ENCODE results near the gene MCOLN1. TPM values are rescaled to one million over a fixed set of nuclear protein-coding genes. Genes with fewer than 3 reads are reported as not detected.

Gene MCOLN1
- 2.9 and 5.5 TPM in 2 replicates for total RNA-seq (2014; rRNA removed; shearing (Covaris generic))

GRCh38 chr19:7522072-7522922 lies at the start of gene MCOLN1:
Gene MCOLN1, plus strand, starts transcription at chr19:7522624. Its CDS starts 127 bp downstream, at chr19:7522751.
- Histone ChIP-seq H3K9me3 (replicated peaks) (no peaks in the 10 kb centered on the region), H3K4me3 (peak within 1 kb of the TSS; percentile 69), H3K36me3 (peaks cover 5% of the 10 kb centered on the region), H3K4me1 (replicated peaks) (peaks cover 14% of the 10 kb centered on the region), H3K27ac (no peak within 1 kb of the TSS), H3K27me3 (replicated peaks) (no peaks in the 10 kb centered on the region)
- peak; percentile 90 to 98 for DNase-seq (ENCODE audit: low read depth in 1 of 2, low spot score in 2 of 2)

GRCh38 chr19:7475665-7476064 lies 46.8 kb upstream of the MCOLN1 start:
- 0 out of 2 replicates have a peak, but pooled peaks cover 3% of the 10 kb centered on the region for H3K36me3 ChIP-seq
- no peak overlapping the region for H3K4me3 ChIP-seq
- DNase-seq (ENCODE audit: low read depth in 1 of 2, low spot score in 2 of 2): no peak
- H3K27me3 ChIP-seq (replicated peaks): no peaks in the 10 kb centered on the region
- H3K9me3 ChIP-seq (replicated peaks): no peaks in the 10 kb centered on the region
- H3K27ac ChIP-seq: no peak overlapping the region
- no peaks in the 10 kb centered on the region for H3K4me1 ChIP-seq (replicated peaks)

GRCh38 chr19:7476241-7476640 lies 46.2 kb upstream of the MCOLN1 start:
- DNase-seq (ENCODE audit: low read depth in 1 of 2, low spot score in 2 of 2): no peak
- Histone ChIP-seq H3K4me3 (no peak overlapping the region), H3K9me3 (replicated peaks) (no peaks in the 10 kb centered on the region), H3K27me3 (replicated peaks) (no peaks in the 10 kb centered on the region), H3K27ac (no peak overlapping the region), H3K36me3 (no peaks in the 10 kb centered on the region), H3K4me1 (replicated peaks) (no peaks in the 10 kb centered on the region)

- Histone ChIP-seq H3K4me3 (no peak overlapping the region), H3K36me3 (no peaks in the 10 kb centered on the region), H3K27ac (no peak overlapping the region), H3K27me3 (replicated peaks) (no peaks in the 10 kb centered on the region), H3K9me3 (replicated peaks) (no peaks in the 10 kb centered on the region), H3K4me1 (replicated peaks) (no peaks in the 10 kb centered on the region)
- DNase-seq (ENCODE audit: low read depth in 1 of 2, low spot score in 2 of 2): no peak
Measured at GRCh38 chr19:7476777-7477494, 45.5 kb upstream of the MCOLN1 start.

GRCh38 chr19:7477758-7478157 lies 44.7 kb upstream of the MCOLN1 start:
- Histone ChIP-seq H3K36me3 (no peaks in the 10 kb centered on the region), H3K4me3 (no peak overlapping the region), H3K4me1 (replicated peaks) (no peaks in the 10 kb centered on the region), H3K27ac (no peak overlapping the region), H3K9me3 (replicated peaks) (no peaks in the 10 kb centered on the region), H3K27me3 (replicated peaks) (no peaks in the 10 kb centered on the region)
- DNase-seq (ENCODE audit: low read depth in 1 of 2, low spot score in 2 of 2): no peak

GRCh38 chr19:7478173-7478842 lies 44.1 kb upstream of the MCOLN1 start:
- Histone ChIP-seq H3K9me3 (replicated peaks) (no peaks in the 10 kb centered on the region), H3K36me3 (no peaks in the 10 kb centered on the region), H3K27me3 (replicated peaks) (no peaks in the 10 kb centered on the region), H3K4me3 (no peak overlapping the region), H3K27ac (no peak overlapping the region), H3K4me1 (replicated peaks) (no peaks in the 10 kb centered on the region)
- no peak for DNase-seq (ENCODE audit: low read depth in 1 of 2, low spot score in 2 of 2)

GRCh38 chr19:7478843-7479227 lies 43.6 kb upstream of the MCOLN1 start:
- Histone ChIP-seq H3K4me3 (no peak overlapping the region), H3K9me3 (replicated peaks) (no peaks in the 10 kb centered on the region), H3K27ac (no peak overlapping the region), H3K4me1 (replicated peaks) (no peaks in the 10 kb centered on the region), H3K36me3 (no peaks in the 10 kb centered on the region), H3K27me3 (replicated peaks) (no peaks in the 10 kb centered on the region)
- no peak for DNase-seq (ENCODE audit: low read depth in 1 of 2, low spot score in 2 of 2)

- H3K4me3 ChIP-seq: no peak overlapping the region
- no peaks in the 10 kb centered on the region for H3K27me3 ChIP-seq (replicated peaks)
- DNase-seq (ENCODE audit: low read depth in 1 of 2, low spot score in 2 of 2): no peak
- H3K27ac ChIP-seq: no peak overlapping the region
- no peaks in the 10 kb centered on the region for H3K9me3 ChIP-seq (replicated peaks)
- H3K4me1 ChIP-seq (replicated peaks): no peaks in the 10 kb centered on the region
- H3K36me3 ChIP-seq: no peaks in the 10 kb centered on the region
Measured at GRCh38 chr19:7480222-7480969, 42.0 kb upstream of the MCOLN1 start.

GRCh38 chr19:7480970-7481255 lies 41.5 kb upstream of the MCOLN1 start:
- Histone ChIP-seq H3K9me3 (replicated peaks) (no peaks in the 10 kb centered on the region), H3K36me3 (no peaks in the 10 kb centered on the region), H3K4me3 (no peak overlapping the region), H3K4me1 (replicated peaks) (no peaks in the 10 kb centered on the region), H3K27ac (no peak overlapping the region), H3K27me3 (replicated peaks) (no peaks in the 10 kb centered on the region)
- no peak for DNase-seq (ENCODE audit: low read depth in 1 of 2, low spot score in 2 of 2)

GRCh38 chr19:7482584-7483439 lies 39.6 kb upstream of the MCOLN1 start:
- no peak for DNase-seq (ENCODE audit: low read depth in 1 of 2, low spot score in 2 of 2)
- no peaks in the 10 kb centered on the region for H3K27me3 ChIP-seq (replicated peaks)
- no peak overlapping the region for H3K27ac ChIP-seq
- H3K9me3 ChIP-seq (replicated peaks): no peaks in the 10 kb centered on the region
- no peaks in the 10 kb centered on the region for H3K36me3 ChIP-seq
- no peak overlapping the region for H3K4me3 ChIP-seq
- H3K4me1 ChIP-seq (replicated peaks): no peaks in the 10 kb centered on the region

- peaks cover 3% of the 10 kb centered on the region; the same call in 1 of the 2 replicates for H3K9me3 ChIP-seq (replicated peaks)
- H3K27me3 ChIP-seq (replicated peaks): no peaks in the 10 kb centered on the region
- H3K36me3 ChIP-seq: no peaks in the 10 kb centered on the region
- H3K4me3 ChIP-seq: no peak overlapping the region
- H3K27ac ChIP-seq: no peak overlapping the region
- peaks cover 4% of the 10 kb centered on the region for H3K4me1 ChIP-seq (replicated peaks)
- no peak for DNase-seq (ENCODE audit: low read depth in 1 of 2, low spot score in 2 of 2)
Measured at GRCh38 chr19:7483720-7484201, 38.7 kb upstream of the MCOLN1 start.

GRCh38 chr19:7486923-7487322 lies 35.5 kb upstream of the MCOLN1 start:
- H3K4me3 ChIP-seq: no peak overlapping the region
- no peak for DNase-seq (ENCODE audit: low read depth in 1 of 2, low spot score in 2 of 2)

More at GRCh38 chr19:7486923-7487322, 35.5 kb upstream of the MCOLN1 start:
- H3K36me3 ChIP-seq: no peaks in the 10 kb centered on the region
- no peak overlapping the region for H3K27ac ChIP-seq
- H3K4me1 ChIP-seq (replicated peaks): peaks cover 10% of the 10 kb centered on the region
- H3K9me3 ChIP-seq (replicated peaks): peaks cover 3% of the 10 kb centered on the region; the same call in 1 of the 2 replicates
- H3K27me3 ChIP-seq (replicated peaks): no peaks in the 10 kb centered on the region
